HepG2 (cell line): ENCODE results near the gene ZCCHC7. TPM values are rescaled to one million over a fixed set of nuclear protein-coding genes. Genes with fewer than 3 reads are reported as not detected.

Experiments used
- ARID4A ChIP-seq: sonication (generic); formaldehyde crosslinking; IDR thresholded peaks from 2 replicates; pipeline ENCODE4 v1.5.0; 2020; ENCODE audit warnings: mild to moderate bottlenecking, missing genetic modification reagents, borderline replicate concordance
- HOXA3 ChIP-seq: sonication (generic); formaldehyde crosslinking; IDR thresholded peaks from 2 replicates; pipeline ENCODE4 v1.5.0; 2020; ENCODE audit warnings: missing genetic modification reagents
- MXD3 ChIP-seq: IDR thresholded peaks from 2 replicates; pipeline ENCODE4 v1.6.1; 2016; ENCODE audit warnings: mild to moderate bottlenecking, missing biosample characterization, missing genetic modification reagents
- NR3C1 ChIP-seq: sonication (generic); formaldehyde crosslinking; IDR thresholded peaks from 2 replicates; pipeline ENCODE4 v1.4.0; 2020; ENCODE audit warnings: missing genetic modification reagents
- SP2 ChIP-seq: sonication (generic); formaldehyde crosslinking; IDR thresholded peaks from 2 replicates; pipeline ENCODE4 v1.5.1; 2020; ENCODE audit warnings: mild to moderate bottlenecking, missing genetic modification reagents
- TP53 ChIP-seq: sonication (generic); formaldehyde crosslinking; conservative IDR thresholded peaks from 2 replicates; pipeline ENCODE4 v1.4.0; 2020; ENCODE audit warnings: missing genetic modification reagents
- ZNF256 ChIP-seq: sonication (generic); formaldehyde crosslinking; conservative IDR thresholded peaks from 2 replicates; pipeline ENCODE4 v1.4.0; 2020; ENCODE audit warnings: missing genetic modification reagents
- ZNF282 ChIP-seq: fragments of 450-650 bp; IDR thresholded peaks from 2 replicates; pipeline ENCODE4 v1.6.1; 2018; ENCODE audit not compliant: partially characterized antibody
- ZNF326 ChIP-seq: sonication (generic); formaldehyde crosslinking; IDR thresholded peaks from 2 replicates; pipeline ENCODE4 v1.4.0; 2020; ENCODE audit warnings: missing genetic modification reagents, borderline replicate concordance
- ZNF557 ChIP-seq: sonication (generic); formaldehyde crosslinking; IDR thresholded peaks from 2 replicates; pipeline ENCODE4 v1.4.0; 2020; ENCODE audit warnings: missing genetic modification reagents
- ZNF564 ChIP-seq: sonication (generic); formaldehyde crosslinking; IDR thresholded peaks from 2 replicates; pipeline ENCODE4 v1.8.1; 2023; ENCODE audit warnings: mild to moderate bottlenecking, missing genetic modification reagents
- polyA plus RNA-seq, 8 experiments: library from polyadenylated mRNA; depleted of rRNA in 3 of 8; stranded (reverse) in 7 of 8; unstranded in 1 of 8; fragments of >200 nt; fragmentation: Illumina TruSeq in 4 of 8; extraction: Trizol in 4 of 8; gene quantifications; 2 replicates each; pipeline versions ENCODE4 v1.2.1 to v1.2.3, GENCODE V29; 2011 to 2016; ENCODE audit warnings: low read depth in 4 of 8, missing spikeins in 1 of 8, mixed read lengths in 1 of 8; ENCODE audit not compliant: insufficient read depth in 1 of 8
- total RNA-seq, 5 experiments: library from RNA; depleted of rRNA; stranded (reverse); fragments of >200 nt; fragmentation: Illumina TruSeq; extraction: Trizol; gene quantifications; 2 replicates each; pipeline ENCODE4 v1.2.3, GENCODE V29; 2016; ENCODE audit warnings: low read depth in 1 of 5
- TF ChIP-seq, protein P1 (sequence below): sonication (generic); formaldehyde crosslinking; IDR thresholded peaks from 2 replicates; pipeline ENCODE4 v1.8.0; 2022; ENCODE audit warnings: mild to moderate bottlenecking, missing genetic modification reagents

The ZCCHC7 gene
- total and polyA plus RNA-seq, 2 of the 13 experiments (the other 11 are each of a cell fraction or from before 2014, with no cell fraction given) = 13.6 to 19.3 TPM

DNA sequence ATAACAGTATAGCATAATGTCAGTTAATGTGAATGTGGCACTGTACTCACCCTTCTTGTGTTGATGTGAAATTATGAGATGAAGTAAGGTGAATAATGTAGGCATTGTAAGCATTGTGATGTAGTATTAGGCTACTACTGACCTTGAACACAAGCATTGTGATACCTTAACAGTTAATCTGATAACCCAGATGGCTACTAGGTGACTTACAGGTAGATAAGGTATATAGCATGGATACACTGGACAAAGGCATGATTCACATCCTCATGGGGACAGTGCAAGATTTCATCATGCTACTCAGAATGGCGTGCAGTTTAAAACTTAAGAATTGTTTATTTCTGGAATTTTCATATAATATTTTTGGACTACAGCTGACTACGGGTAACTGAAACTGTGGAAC, 134.8 kb downstream of the ZCCHC7 start (continued):
- TF ChIP-seq ARID4A = no peak
- no peak for TF ChIP-seq ZNF564 (CRISPR knock-in tag)
- TF ChIP-seq HOXA3 (CRISPR knock-in tag) = no peak
- TF ChIP-seq NR3C1 (CRISPR knock-in tag) = no peak
- TF ChIP-seq ZNF557 (CRISPR knock-in tag) = no peak
- no peak for TF ChIP-seq TP53 (CRISPR knock-in tag)
- no peak for TF ChIP-seq MXD3 (CRISPR knock-in tag)
- TF ChIP-seq SP2 = no peak
- TF ChIP-seq, protein P1, sequence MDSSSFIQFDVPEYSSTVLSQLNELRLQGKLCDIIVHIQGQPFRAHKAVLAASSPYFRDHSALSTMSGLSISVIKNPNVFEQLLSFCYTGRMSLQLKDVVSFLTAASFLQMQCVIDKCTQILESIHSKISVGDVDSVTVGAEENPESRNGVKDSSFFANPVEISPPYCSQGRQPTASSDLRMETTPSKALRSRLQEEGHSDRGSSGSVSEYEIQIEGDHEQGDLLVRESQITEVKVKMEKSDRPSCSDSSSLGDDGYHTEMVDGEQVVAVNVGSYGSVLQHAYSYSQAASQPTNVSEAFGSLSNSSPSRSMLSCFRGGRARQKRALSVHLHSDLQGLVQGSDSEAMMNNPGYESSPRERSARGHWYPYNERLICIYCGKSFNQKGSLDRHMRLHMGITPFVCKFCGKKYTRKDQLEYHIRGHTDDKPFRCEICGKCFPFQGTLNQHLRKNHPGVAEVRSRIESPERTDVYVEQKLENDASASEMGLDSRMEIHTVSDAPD (CRISPR knock-in tag) = no peak
- no peak for TF ChIP-seq ZNF326 (CRISPR knock-in tag)
- TF ChIP-seq ZNF256 (CRISPR knock-in tag) = no peak
- no peak for TF ChIP-seq ZNF282
